GM18951 (cell line): ENCODE measurements around the gene OGG1.

Experiments
- POLR2A ChIP-seq: IDR thresholded peaks from 4 replicates; pipeline ENCODE4 v1.6.1; 2011; ENCODE audit warnings: mild to moderate bottlenecking; ENCODE audit not compliant: insufficient read length, insufficient read depth; ENCODE audit errors: extremely low read depth
- in situ Hi-C: fragments of 300-500 bp; cut with MboI; formaldehyde crosslinking; loops from one replicate; pipeline ENCODE4 v1.12.0; 2022; ENCODE audit warnings: low sequenced_read_pairs, mixed read lengths, inconsistent platforms; ENCODE audit not compliant: unreplicated experiment

The OGG1 gene

GRCh38 chr3:9791127-9791526, 41.4 kb downstream of the OGG1 start:
- in situ Hi-C loops = no loop called here
- TF ChIP-seq POLR2A = no peak

DNA sequence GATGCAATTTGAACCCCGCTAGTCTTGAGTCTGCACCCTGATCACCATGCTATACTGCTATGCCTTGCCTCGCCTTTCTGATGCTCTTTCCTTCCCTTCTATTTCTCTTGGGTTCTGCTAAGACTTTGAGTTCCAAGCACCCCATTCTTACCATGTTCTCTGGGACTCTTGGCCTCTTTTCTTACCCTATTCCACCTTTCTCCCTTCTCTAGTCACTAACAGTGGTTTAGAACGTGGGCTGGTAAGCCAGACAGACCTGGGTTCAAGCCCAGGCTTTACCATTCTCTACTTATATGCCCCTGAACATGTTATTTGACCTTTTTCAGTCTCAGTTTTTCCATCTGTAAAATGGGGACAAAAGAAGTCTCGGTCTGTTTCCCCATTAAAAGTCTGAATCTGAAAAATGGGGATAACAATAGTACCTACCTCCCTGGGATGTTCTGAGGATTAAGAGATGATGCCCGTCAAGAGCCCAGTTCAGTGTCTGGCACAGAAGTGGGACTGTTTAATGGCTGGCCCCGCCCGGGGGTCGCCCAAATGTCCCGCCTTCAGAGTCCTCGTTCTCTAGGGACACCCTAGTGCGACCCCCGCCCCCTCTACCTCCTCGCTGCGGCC, 42.1 kb downstream of the OGG1 start:
- in situ Hi-C loops = no loop called here
- no peak for TF ChIP-seq POLR2A

DNA sequence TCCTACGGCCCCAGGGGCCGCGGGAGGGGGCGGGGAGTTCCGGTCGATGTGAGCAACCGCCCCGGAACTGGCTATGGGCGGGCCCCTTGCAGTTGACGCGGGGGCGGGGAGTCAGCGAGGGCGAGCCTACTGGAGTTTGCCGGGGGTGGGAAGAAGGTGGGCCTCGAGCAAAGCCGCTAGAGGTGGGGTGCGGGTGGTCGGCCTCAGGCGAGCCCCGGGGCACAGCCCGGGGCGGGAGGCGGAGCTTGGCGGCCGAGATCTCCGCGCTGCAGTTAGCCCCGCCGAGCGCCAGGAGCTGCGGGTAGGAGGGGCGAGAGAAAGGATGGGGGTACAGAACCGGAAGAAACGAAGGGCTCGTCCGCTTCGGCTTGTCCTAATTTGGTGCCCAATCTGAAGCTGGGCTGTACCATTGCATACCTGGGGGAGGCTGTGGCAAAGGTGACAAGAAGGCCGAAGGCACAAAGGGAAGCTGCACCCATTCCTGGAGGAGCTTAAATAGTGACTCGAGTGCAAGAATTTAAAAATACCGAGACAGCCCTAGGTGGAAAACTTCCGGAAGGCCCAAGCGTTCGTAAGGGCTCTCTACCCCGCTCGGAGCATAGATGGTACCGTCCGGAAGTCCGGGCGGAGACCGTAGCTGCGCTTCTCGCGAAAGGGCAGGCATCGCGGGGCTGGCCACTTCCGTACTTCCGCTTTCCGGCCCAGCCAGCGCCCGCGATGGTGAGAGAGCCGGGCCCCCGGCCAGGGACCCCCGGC, 42.8 kb downstream of the OGG1 start, which contains the start of the genes ARPC4 and TADA3:
TSS of gene ARPC4 (plus strand) at position 678 of the 756 bp plus-strand sequence. CDS start at position 718, 40 bp downstream.
TSS of gene TADA3 (minus strand) at position 69 of the 756 bp plus-strand sequence. CDS start 1,007 bp downstream, outside the sequence.
- in situ Hi-C loops = no loop called here
- TF ChIP-seq POLR2A = peak; percentile 90

DNA sequence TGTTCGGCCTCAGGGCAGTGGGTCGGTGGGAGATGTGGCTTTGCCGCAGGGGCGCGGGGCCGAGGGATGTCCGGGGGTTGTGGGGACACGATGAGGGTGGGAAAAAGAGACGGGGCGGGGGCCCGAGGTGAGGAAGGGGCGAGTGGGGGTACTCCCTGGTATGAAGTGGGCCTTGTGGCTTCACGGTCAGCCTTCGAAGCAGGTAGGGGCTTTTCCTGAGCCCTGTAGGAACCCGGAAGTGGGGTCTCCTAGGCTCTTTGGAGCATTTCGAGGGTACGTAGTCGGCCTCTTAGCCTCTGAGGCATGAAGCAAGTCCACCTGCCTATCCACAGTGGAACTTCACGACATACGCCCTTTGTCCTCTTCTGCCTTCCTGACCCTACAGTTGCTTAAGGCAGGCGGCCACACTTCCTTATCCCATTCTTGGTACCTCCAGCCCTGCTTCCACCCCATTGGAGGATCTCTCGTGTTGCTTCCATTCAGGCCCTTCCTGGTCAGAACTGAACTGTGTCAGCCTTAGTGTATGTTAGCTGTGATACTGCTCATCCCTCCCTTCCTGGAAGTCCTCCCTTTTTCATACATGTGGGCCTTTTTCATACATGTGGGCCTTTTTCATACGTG, 43.5 kb downstream of the OGG1 start:
- no peak for TF ChIP-seq POLR2A
- in situ Hi-C loops = no loop called here

DNA sequence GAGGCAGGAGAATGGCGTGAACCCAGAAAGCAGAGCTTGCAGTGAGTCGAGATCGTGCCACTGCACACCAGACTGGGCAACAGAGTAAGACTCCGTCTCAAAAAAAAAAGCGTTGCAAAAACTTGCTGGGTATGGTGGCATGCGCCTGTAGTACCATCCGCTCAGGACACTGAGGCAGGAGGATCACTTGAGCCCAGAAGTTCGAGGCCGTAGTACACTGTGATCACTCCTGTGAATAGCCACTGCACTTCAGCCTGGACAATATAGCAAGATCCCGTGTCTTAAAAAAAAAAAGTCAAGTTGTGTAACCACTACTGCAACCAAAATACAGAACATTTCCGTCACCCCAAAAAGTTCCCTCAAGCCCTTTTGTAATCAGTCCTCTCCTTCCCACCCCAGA, 44.6 kb downstream of the OGG1 start:
- in situ Hi-C loops = no loop called here

DNA sequence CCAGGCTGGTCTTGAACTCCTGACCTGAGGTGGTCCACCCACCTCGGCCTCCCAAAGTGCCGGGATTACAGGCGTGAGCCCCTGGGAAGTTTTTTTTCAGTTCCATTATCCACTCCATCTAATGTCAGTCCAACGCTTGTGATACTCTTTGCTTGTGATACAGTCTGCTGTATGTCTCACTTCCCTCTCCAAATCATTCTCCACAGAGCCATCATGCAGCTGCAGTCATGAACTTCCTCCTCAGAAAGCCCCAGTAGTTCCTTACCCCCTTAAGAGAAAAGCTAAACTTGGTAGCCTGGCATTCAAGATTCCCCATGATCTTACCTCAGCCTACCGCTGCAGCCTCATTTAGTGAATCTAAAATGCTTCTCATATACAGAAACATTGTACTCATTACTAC, 45.5 kb downstream of the OGG1 start:
- no peak for TF ChIP-seq POLR2A
- in situ Hi-C loops = no loop called here

More for the DNA sequence above, 44.6 kb downstream of the OGG1 start:
- TF ChIP-seq POLR2A = peak; percentile 21

- TF ChIP-seq POLR2A = no peak
- in situ Hi-C loops = no loop called here
Measured at GRCh38 chr3:9797196-9797945, 47.6 kb downstream of the OGG1 start.

DNA sequence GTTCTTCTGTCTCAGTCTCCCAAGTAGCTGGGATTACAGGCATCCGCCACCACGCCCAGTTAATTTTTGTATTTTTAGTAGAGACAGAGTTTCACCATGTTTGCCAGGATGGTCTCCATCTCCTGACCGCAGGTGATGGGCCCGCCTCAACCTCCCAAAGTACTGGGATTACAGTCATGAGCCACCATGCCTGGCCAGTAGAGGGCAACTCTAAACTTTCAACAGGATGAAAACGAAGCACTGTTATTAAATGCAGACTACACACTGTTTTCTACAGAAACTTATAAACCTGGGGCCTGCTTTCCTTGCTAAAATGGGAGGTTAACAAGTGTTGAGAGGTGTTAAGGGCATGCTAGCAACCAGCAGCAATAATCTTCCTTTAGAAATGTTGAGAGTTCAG, 50.8 kb downstream of the OGG1 start:
- in situ Hi-C loops = no loop called here
- no peak for TF ChIP-seq POLR2A

GRCh38 chr3:9803494-9803893, 53.7 kb downstream of the OGG1 start:
- TF ChIP-seq POLR2A = no peak
- in situ Hi-C loops = no loop called here

DNA sequence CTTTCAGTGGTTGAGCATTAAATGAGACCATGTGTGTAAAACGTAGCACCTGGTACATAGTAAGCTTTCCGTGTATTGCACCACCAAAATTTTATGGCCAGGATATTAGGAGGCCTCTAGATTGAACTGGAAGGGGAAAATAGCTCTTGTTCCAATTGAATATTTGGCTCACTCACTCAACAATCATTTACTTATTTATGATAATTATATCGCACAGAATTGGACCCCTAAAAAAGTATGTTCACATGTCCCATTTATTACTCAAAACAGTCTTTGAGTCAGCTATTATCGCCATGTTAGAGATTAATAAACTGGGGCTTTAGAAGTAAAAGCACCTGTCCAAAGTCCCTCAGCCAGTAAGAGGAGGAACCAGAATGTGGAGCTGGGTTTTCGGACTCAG, 55.2 kb downstream of the OGG1 start:
- in situ Hi-C loops = no loop called here
- TF ChIP-seq POLR2A = no peak

GRCh38 chr3:9806137-9806536, 56.4 kb downstream of the OGG1 start:
- no peak for TF ChIP-seq POLR2A
- in situ Hi-C loops = no loop called here
